ENCODE results near the gene P2RY2.

The P2RY2 gene

GRCh38 chr11:73176145-73176873 is 41.8 kb upstream of the P2RY2 start:
- Histone ChIP-seq H3K27me3 (ENCODE audit: insufficient read depth, poor library complexity, severe bottlenecking) (no peaks in the 10 kb centered on the region), H3K27ac (ENCODE audit: poor library complexity, severe bottlenecking) (no peak overlapping the region), H3K36me3 (ENCODE audit: low read depth) (no peaks in the 10 kb centered on the region), H3K4me1 (ENCODE audit: insufficient read depth, poor library complexity, severe bottlenecking) (peaks cover 11% of the 10 kb centered on the region), H3K4me3 (ENCODE audit: severe bottlenecking) (no peak overlapping the region), H3K9me3 (ENCODE audit: severe bottlenecking) (no peaks in the 10 kb centered on the region)
- DNase-seq (ENCODE audit: low spot score) = no peak
- no peak for TF ChIP-seq CTCF (IDR thresholded peaks at IDR 0.05; ENCODE audit: poor library complexity, severe bottlenecking)
- ATAC-seq (ENCODE audit: low read depth) = no peak

- no peak for TF ChIP-seq CTCF (IDR thresholded peaks at IDR 0.05; ENCODE audit: poor library complexity, severe bottlenecking)
- Histone ChIP-seq H3K9me3 (ENCODE audit: severe bottlenecking) (no peaks in the 10 kb centered on the region), H3K4me1 (ENCODE audit: insufficient read depth, poor library complexity, severe bottlenecking) (peaks cover 11% of the 10 kb centered on the region), H3K36me3 (ENCODE audit: low read depth) (no peaks in the 10 kb centered on the region), H3K27me3 (ENCODE audit: insufficient read depth, poor library complexity, severe bottlenecking) (no peaks in the 10 kb centered on the region), H3K4me3 (ENCODE audit: severe bottlenecking) (no peak overlapping the region), H3K27ac (ENCODE audit: poor library complexity, severe bottlenecking) (peak overlapping the region; percentile 31)
- ATAC-seq (ENCODE audit: low read depth) (no peak; the same call in 2 of the 3 replicates), DNase-seq (ENCODE audit: low spot score) (no peak)
Measured at GRCh38 chr11:73176874-73177155, 41.3 kb upstream of the P2RY2 start.

- Histone ChIP-seq H3K27me3 (ENCODE audit: insufficient read depth, poor library complexity, severe bottlenecking) (no peaks in the 10 kb centered on the region), H3K4me3 (ENCODE audit: severe bottlenecking) (no peak overlapping the region), H3K36me3 (ENCODE audit: low read depth) (no peaks in the 10 kb centered on the region), H3K27ac (ENCODE audit: poor library complexity, severe bottlenecking) (peak overlapping the region; percentile 31), H3K4me1 (ENCODE audit: insufficient read depth, poor library complexity, severe bottlenecking) (peaks cover 11% of the 10 kb centered on the region), H3K9me3 (ENCODE audit: severe bottlenecking) (no peaks in the 10 kb centered on the region)
- no peak for TF ChIP-seq CTCF (IDR thresholded peaks at IDR 0.05; ENCODE audit: poor library complexity, severe bottlenecking)
- DNase-seq (ENCODE audit: low spot score) (no peak), ATAC-seq (ENCODE audit: low read depth) (peak; percentile 8; the same call in 1 of the 3 replicates)
Measured at GRCh38 chr11:73177380-73177777, 40.7 kb upstream of the P2RY2 start.

- peak; percentile 79 for TF ChIP-seq CTCF (IDR thresholded peaks at IDR 0.05; ENCODE audit: poor library complexity, severe bottlenecking)
- ATAC-seq (ENCODE audit: low read depth) = peak; percentile 92
- H3K36me3 ChIP-seq (ENCODE audit: low read depth) = no peaks in the 10 kb centered on the region
- no peaks in the 10 kb centered on the region for H3K27me3 ChIP-seq (ENCODE audit: insufficient read depth, poor library complexity, severe bottlenecking)
- DNase-seq (ENCODE audit: low spot score) = no peak
- peak overlapping the region; percentile 31 for H3K27ac ChIP-seq (ENCODE audit: poor library complexity, severe bottlenecking)
- peaks cover 11% of the 10 kb centered on the region for H3K4me1 ChIP-seq (ENCODE audit: insufficient read depth, poor library complexity, severe bottlenecking)
- no peak overlapping the region for H3K4me3 ChIP-seq (ENCODE audit: severe bottlenecking)
- H3K9me3 ChIP-seq (ENCODE audit: severe bottlenecking) = no peaks in the 10 kb centered on the region
Measured at GRCh38 chr11:73177778-73178539, 40.1 kb upstream of the P2RY2 start.

- no peak for ATAC-seq (ENCODE audit: low read depth)
- no peaks in the 10 kb centered on the region for H3K9me3 ChIP-seq (ENCODE audit: severe bottlenecking)
- H3K4me1 ChIP-seq (ENCODE audit: insufficient read depth, poor library complexity, severe bottlenecking) = peaks cover 11% of the 10 kb centered on the region
- no peak overlapping the region for H3K4me3 ChIP-seq (ENCODE audit: severe bottlenecking)
- no peaks in the 10 kb centered on the region for H3K27me3 ChIP-seq (ENCODE audit: insufficient read depth, poor library complexity, severe bottlenecking)
- DNase-seq (ENCODE audit: low spot score) = no peak
- H3K36me3 ChIP-seq (ENCODE audit: low read depth) = no peaks in the 10 kb centered on the region
- no peak for TF ChIP-seq CTCF (IDR thresholded peaks at IDR 0.05; ENCODE audit: poor library complexity, severe bottlenecking)
- H3K27ac ChIP-seq (ENCODE audit: poor library complexity, severe bottlenecking) = no peak overlapping the region
Measured at GRCh38 chr11:73178681-73179080, 39.4 kb upstream of the P2RY2 start.

Data from RWPE2 (cell line).